Activated CD4-positive, alpha-beta T cell treated with anti-CD3 and anti-CD28 coated beads, Interleukin-2, amount 50 U/mL, for 24 hours (primary cell): ENCODE results near the gene C9orf50.
"Not testable (repeated sequence)": the region's sequence is repeated elsewhere in the genome, so short reads cannot be mapped to it uniquely, and the experiment has no call there.

Experiments used
- DNase-seq, 2 donors: peaks; one replicate each; pipeline ENCODE4 v3.0.0-alpha.2; 2020; ENCODE audit warnings: low read depth in 1 of 2, low spot score in 1 of 2

The C9orf50 gene

GRCh38 chr9:129648092-129648763, 27.3 kb upstream of the C9orf50 start:
- DNase-seq = no peak

- DNase-seq = no peak
Observed at GRCh38 chr9:129647635-129648034, 26.7 kb upstream of the C9orf50 start.

GRCh38 chr9:129646654-129647053, 25.8 kb upstream of the C9orf50 start:
- no peak for DNase-seq

- no peak for DNase-seq
Observed at GRCh38 chr9:129646252-129646651, 25.4 kb upstream of the C9orf50 start.

GRCh38 chr9:129644902-129645301, 24.0 kb upstream of the C9orf50 start:
- DNase-seq = no peak

GRCh38 chr9:129644365-129644764, 23.5 kb upstream of the C9orf50 start:
- no peak for DNase-seq

- no peak for DNase-seq
Observed at GRCh38 chr9:129643706-129644105, 22.8 kb upstream of the C9orf50 start.

GRCh38 chr9:129641750-129642585, 21.1 kb upstream of the C9orf50 start, which contains the start of gene ASB6:
TSS of gene ASB6 (minus strand) at chr9:129642151. CDS start at chr9:129641999, 152 bp downstream.
- DNase-seq = peak; percentile 92 to 98

- DNase-seq = no peak
Observed at GRCh38 chr9:129640871-129641749, 20.2 kb upstream of the C9orf50 start.

GRCh38 chr9:129640086-129640870, 19.4 kb upstream of the C9orf50 start:
- DNase-seq = no peak

GRCh38 chr9:129639756-129640085, 18.8 kb upstream of the C9orf50 start:
- no peak for DNase-seq

GRCh38 chr9:129639034-129639630, 18.2 kb upstream of the C9orf50 start:
- no peak for DNase-seq

- DNase-seq = no peak
Observed at GRCh38 chr9:129637673-129638439, 17.0 kb upstream of the C9orf50 start.

GRCh38 chr9:129637102-129637501, 16.2 kb upstream of the C9orf50 start:
- DNase-seq = no peak

GRCh38 chr9:129636343-129636742, 15.4 kb upstream of the C9orf50 start:
- not testable (repeated sequence) for DNase-seq

- DNase-seq = no peak
Observed at GRCh38 chr9:129635099-129636065, 14.5 kb upstream of the C9orf50 start.

GRCh38 chr9:129633848-129634247, 12.9 kb upstream of the C9orf50 start:
- no peak for DNase-seq

GRCh38 chr9:129633207-129633606, 12.3 kb upstream of the C9orf50 start:
- DNase-seq = no peak
